Smooth muscle cell (in vitro differentiated cells): ENCODE measurements around the gene SPAG16. TPM values are rescaled to one million over a fixed set of nuclear protein-coding genes. Genes with fewer than 3 reads are reported as not detected.
"Not testable (repeated sequence)": the region's sequence is repeated elsewhere in the genome, so short reads cannot be mapped to it uniquely, and the experiment has no call there.

Experiments used
- DNase-seq: peaks from one replicate; lab custom pipeline; 2025; ENCODE audit not compliant: unreplicated experiment; lab: John Stamatoyannopoulos, UW
- H2AFZ ChIP-seq: fragments of 200-600 bp; sonication (generic); 2 replicates; pipeline ENCODE4 v1.6.0; 2016; ENCODE audit warnings: antibody characterized with exemption, low read depth, mild to moderate bottlenecking
- H3F3A ChIP-seq: fragments of 200-600 bp; sonication (generic); 2 replicates; pipeline ENCODE4 v1.6.0; 2017; ENCODE audit warnings: antibody characterized with exemption, low read depth
- H3K27ac ChIP-seq: fragments of 200-600 bp; sonication (generic); 2 replicates; pipeline ENCODE4 v1.5.1; 2016; ENCODE audit warnings: low read depth, mild to moderate bottlenecking
- H3K27me3 ChIP-seq: fragments of 200-600 bp; sonication (generic); 2 replicates; pipeline ENCODE4 v1.6.1; 2016; ENCODE audit warnings: low read depth, mild to moderate bottlenecking
- H3K36me3 ChIP-seq: fragments of 200-600 bp; sonication (generic); 2 replicates; pipeline ENCODE4 v1.5.1; 2016; ENCODE audit warnings: low read depth
- H3K4me1 ChIP-seq: fragments of 200-600 bp; sonication (generic); 2 replicates; pipeline ENCODE4 v1.5.1; 2016; ENCODE audit warnings: low read depth
- H3K4me2 ChIP-seq: fragments of 200-600 bp; sonication (generic); 2 replicates; pipeline ENCODE4 v1.6.0; 2016; ENCODE audit warnings: mild to moderate bottlenecking
- H3K4me3 ChIP-seq: fragments of 200-600 bp; sonication (generic); 2 replicates; pipeline ENCODE4 v1.5.1; 2016; ENCODE audit warnings: mild to moderate bottlenecking
- H3K79me2 ChIP-seq: fragments of 200-600 bp; sonication (generic); 2 replicates; pipeline ENCODE4 v1.6.0; 2016; ENCODE audit warnings: low read depth, mild to moderate bottlenecking
- H3K9ac ChIP-seq: fragments of 200-600 bp; sonication (generic); 2 replicates; pipeline ENCODE4 v1.6.0; 2016; ENCODE audit warnings: low read depth
- H3K9me3 ChIP-seq: fragments of 200-600 bp; sonication (generic); replicated peaks from 2 replicates; pipeline ENCODE4 v1.5.1; 2016; ENCODE audit warnings: low read depth
- H4K20me1 ChIP-seq: fragments of 200-600 bp; sonication (generic); 2 replicates; pipeline ENCODE4 v1.6.0; 2016; ENCODE audit warnings: low read depth
- CTCF ChIP-seq: fragments of 200-600 bp; sonication (generic); IDR thresholded peaks from 2 replicates; pipeline ENCODE4 v1.5.1; 2017; ENCODE audit warnings: borderline replicate concordance, mild to moderate bottlenecking, antibody characterized with exemption; ENCODE audit not compliant: insufficient read depth, poor library complexity, severe bottlenecking
- WGBS: methylation state at CpG from one replicate; pipeline ENCODE4 v1.1.7; 2016; ENCODE audit warnings: low lambda C conversion rate; 5-methylcytosine and 5-hydroxymethylcytosine counted together
- polyA plus RNA-seq: library from polyadenylated mRNA; unstranded; fragments of >200 nt; fragmentation: Nextera tagmentation; extraction: Ambion mirVana; gene quantifications from 2 replicates; pipeline ENCODE4 v1.2.1, GENCODE V29; 2016
- total RNA-seq: library from RNA; depleted of rRNA; stranded (reverse); fragments of >200 nt; gene quantifications from 2 replicates; pipeline ENCODE4 v1.2.3, GENCODE V29; 2014

Gene SPAG16
- total and polyA plus RNA-seq, 2 experiments from 2014 or later, result 32.1 to 40.6 TPM

GRCh38 chr2:213376644-213377043 lies 92.4 kb downstream of the SPAG16 start:
- Histone ChIP-seq H3K27me3 (no peaks in the 10 kb centered on the region), H3K4me1 (no peaks in the 10 kb centered on the region), H3K9ac (no peak overlapping the region), H3K27ac (no peak overlapping the region), H2AFZ (no peak overlapping the region), H3K4me3 (no peak overlapping the region), H3K79me2 (no peaks in the 10 kb centered on the region), H3F3A (no peaks in the 10 kb centered on the region), H3K4me2 (no peak overlapping the region), H4K20me1 (no peaks in the 10 kb centered on the region), H3K36me3 (no peaks in the 10 kb centered on the region), H3K9me3 (no peaks in the 10 kb centered on the region)
- no peak for DNase-seq
- 97% methylated on average over 1 of the region's 1 CpG for WGBS
- TF ChIP-seq CTCF, result no peak

GRCh38 chr2:213407027-213407426 lies 122.8 kb downstream of the SPAG16 start:
- H3K79me2 ChIP-seq, H3K4me1 ChIP-seq, H4K20me1 ChIP-seq, H3K36me3 ChIP-seq, H3K9me3 ChIP-seq, H3K27ac ChIP-seq, H3K9ac ChIP-seq, H3K27me3 ChIP-seq, H3K4me2 ChIP-seq, H3F3A ChIP-seq, DNase-seq, H2AFZ ChIP-seq, H3K4me3 ChIP-seq: not testable (repeated sequence)
- 94% methylated on average over 9 of the region's 9 CpGs for WGBS

GRCh38 chr2:213408426-213409070 lies 124.3 kb downstream of the SPAG16 start:
- not testable (repeated sequence) for H3K36me3 ChIP-seq, H3K4me3 ChIP-seq, H3F3A ChIP-seq, H3K4me1 ChIP-seq, H3K27me3 ChIP-seq, DNase-seq, H3K9ac ChIP-seq, H3K4me2 ChIP-seq, H3K27ac ChIP-seq, H4K20me1 ChIP-seq, H3K9me3 ChIP-seq, H2AFZ ChIP-seq, H3K79me2 ChIP-seq
- whole genome bisulfite sequencing, result 74% methylated on average over 6 of the region's 6 CpGs

GRCh38 chr2:213410687-213411086 lies 126.4 kb downstream of the SPAG16 start:
- H3K4me2 ChIP-seq, H3K4me1 ChIP-seq, H3K9ac ChIP-seq, H3K4me3 ChIP-seq, H4K20me1 ChIP-seq, H3K9me3 ChIP-seq, H3K27ac ChIP-seq, DNase-seq, H3K36me3 ChIP-seq, H3F3A ChIP-seq, H3K27me3 ChIP-seq, H2AFZ ChIP-seq, H3K79me2 ChIP-seq: not testable (repeated sequence)
- WGBS, result 94% methylated on average over 9 of the region's 9 CpGs

- H3K27me3 ChIP-seq, result no peaks in the 10 kb centered on the region
- H3F3A ChIP-seq, result no peaks in the 10 kb centered on the region
- no peak overlapping the region for H3K4me2 ChIP-seq
- no peak overlapping the region for H2AFZ ChIP-seq
- no peaks in the 10 kb centered on the region for H3K79me2 ChIP-seq
- no peaks in the 10 kb centered on the region for H3K36me3 ChIP-seq
- WGBS, result 77% methylated on average over 10 of the region's 10 CpGs
- no peaks in the 10 kb centered on the region for H3K9me3 ChIP-seq
- no peak overlapping the region for H3K27ac ChIP-seq
- H3K4me1 ChIP-seq, result peaks cover 7% of the 10 kb centered on the region
- no peak overlapping the region for H3K9ac ChIP-seq
- no peak for TF ChIP-seq CTCF
- H3K4me3 ChIP-seq, result no peak overlapping the region
- DNase-seq, result no peak
- no peaks in the 10 kb centered on the region for H4K20me1 ChIP-seq
Observed at GRCh38 chr2:213411582-213412289, 127.5 kb downstream of the SPAG16 start.
